SK-N-SH (cell line): Measurements from ENCODE around the gene G2E3. TPM values are rescaled to one million over a fixed set of nuclear protein-coding genes. Genes with fewer than 3 reads are reported as not detected.

Experiments used
- CTCF ChIA-PET: fragments of 300-600, 350-600 bp; formaldehyde crosslinking; extraction: SDS; loops from one replicate; lab custom pipeline; 2021; lab: Yijun Ruan, JAX
- POLR2A ChIA-PET: fragments of 350-600 bp; sonication (Branson Sonifier 250); formaldehyde crosslinking; extraction: SDS; loops from one replicate; lab custom pipeline; 2020; ENCODE audit warnings: antibody characterized with exemption, inconsistent platforms; lab: Yijun Ruan, JAX
- DNase-seq: peaks from one replicate; pipeline ENCODE4 v3.0.0; 2012
- H2AFZ ChIP-seq: fragments of 200-600 bp; sonication (generic); 2 replicates; pipeline ENCODE4 v1.8.1; 2016; ENCODE audit warnings: antibody characterized with exemption, mild to moderate bottlenecking, low read depth
- H3F3A ChIP-seq: fragments of 200-600 bp; sonication (generic); replicated peaks from 2 replicates; pipeline ENCODE3; 2016; ENCODE audit warnings: antibody characterized with exemption, mild to moderate bottlenecking; ENCODE audit not compliant: insufficient read depth
- H3K27ac ChIP-seq, 2 experiments: fragments of 200-500 bp in 1 of 2; fragments of 200-600 bp in 1 of 2; sonication (Bioruptor generic) in 1 of 2; sonication (generic), shearing (Covaris generic) in 1 of 2; 2 replicates each; pipeline versions ENCODE4 v1.5.1 to v1.6.1; 2014 to 2016; ENCODE audit warnings: low read depth in 2 of 2, inconsistent platforms in 1 of 2, low read length in 1 of 2, mild to moderate bottlenecking in 1 of 2, mixed read lengths in 1 of 2
- H3K27me3 ChIP-seq: fragments of 200-600 bp; sonication (generic), shearing (Covaris generic); 2 replicates; pipeline ENCODE4 v1.6.1; 2016; ENCODE audit warnings: mixed run types; ENCODE audit not compliant: insufficient read depth
- H3K36me3 ChIP-seq, 2 experiments: fragments of 200-500 bp in 1 of 2; fragments of 200-600 bp in 1 of 2; sonication (Bioruptor generic) in 1 of 2; sonication (generic) in 1 of 2; replicated peaks in 1 of 2; 2 replicates each; pipeline versions ENCODE3 to v1.5.1; 2014 to 2016; ENCODE audit warnings: low read length in 1 of 2, mild to moderate bottlenecking in 1 of 2; ENCODE audit not compliant: insufficient read depth in 2 of 2, control insufficient read depth in 1 of 2
- H3K4me1 ChIP-seq, 2 experiments: fragments of 200-500 bp in 1 of 2; fragments of 200-600 bp in 1 of 2; sonication (Bioruptor generic) in 1 of 2; sonication (generic), shearing (Covaris generic) in 1 of 2; 2 replicates each; pipeline versions ENCODE4 v1.5.1 to v1.6.1; 2014 to 2016; ENCODE audit warnings: low read depth in 1 of 2, low read length in 1 of 2, mixed run types in 1 of 2; ENCODE audit not compliant: insufficient read depth in 2 of 2, control insufficient read depth in 1 of 2
- H3K4me2 ChIP-seq: fragments of 200-600 bp; sonication (generic), shearing (Covaris generic); 2 replicates; pipeline ENCODE4 v1.6.1; 2017; ENCODE audit warnings: mixed run types
- H3K4me3 ChIP-seq, 2 experiments: fragments of 200-500 bp in 1 of 2; fragments of 200-600 bp in 1 of 2; sonication (Bioruptor generic) in 1 of 2; sonication (generic), shearing (Covaris generic) in 1 of 2; 2 replicates each; pipeline versions ENCODE4 v1.5.1 to v1.8.1; 2014 to 2016; ENCODE audit warnings: low read depth in 2 of 2, inconsistent platforms in 1 of 2, low read length in 1 of 2, mild to moderate bottlenecking in 1 of 2, mixed read lengths in 1 of 2, moderate library complexity in 1 of 2
- H3K79me2 ChIP-seq: fragments of 200-600 bp; sonication (generic); 2 replicates; pipeline ENCODE4 v1.8.1; 2017; ENCODE audit warnings: mild to moderate bottlenecking; ENCODE audit not compliant: insufficient read depth
- H3K9ac ChIP-seq: fragments of 200-600 bp; sonication (generic); 2 replicates; pipeline ENCODE4 v1.6.1; 2017; ENCODE audit warnings: mixed run types
- H3K9me2 ChIP-seq: fragments of 200-600 bp; sonication (generic); 2 replicates; pipeline ENCODE4 v1.6.1; 2017; ENCODE audit warnings: mixed run types
- H3K9me3 ChIP-seq: fragments of 200-600 bp; sonication (generic); 2 replicates; pipeline ENCODE4 v1.6.1; 2017; ENCODE audit warnings: mixed run types, mild to moderate bottlenecking, moderate library complexity
- H4K20me1 ChIP-seq: fragments of 200-600 bp; sonication (generic); 2 replicates; pipeline ENCODE4 v1.6.1; 2017; ENCODE audit warnings: mild to moderate bottlenecking, mixed run types; ENCODE audit not compliant: insufficient read depth
- ELF1 ChIP-seq: IDR thresholded peaks from 2 replicates; pipeline ENCODE4 v1.4.0; 2012
- FOSL2 ChIP-seq: IDR thresholded peaks from 2 replicates; pipeline ENCODE4 v1.4.0; 2012; ENCODE audit warnings: low read depth, mild to moderate bottlenecking, moderate library complexity, borderline replicate concordance
- FOXJ3 ChIP-seq: sonication (generic); formaldehyde crosslinking; IDR thresholded peaks from 2 replicates; pipeline ENCODE4 v1.5.1; 2020; ENCODE audit warnings: mild to moderate bottlenecking, missing genetic modification reagents
- GATA2 ChIP-seq: sonication (generic); formaldehyde crosslinking; IDR thresholded peaks from 2 replicates; pipeline ENCODE4 v1.5.0; 2020; ENCODE audit warnings: mild to moderate bottlenecking, missing genetic modification reagents
- IRF3 ChIP-seq: fragments of 150-350 bp; IDR thresholded peaks from 2 replicates; pipeline ENCODE4 v1.6.1; 2016; ENCODE audit warnings: mild to moderate bottlenecking, low read depth, low read length
- MEF2A ChIP-seq: IDR thresholded peaks from 2 replicates; pipeline ENCODE4 v1.4.0; 2012; ENCODE audit warnings: low read depth, borderline replicate concordance
- RCOR1 ChIP-seq: fragments of 150-350 bp; IDR thresholded peaks from 2 replicates; pipeline ENCODE4 v1.6.1; 2017; ENCODE audit warnings: antibody characterized with exemption, low read length
- RFX5 ChIP-seq: IDR thresholded peaks from 2 replicates; pipeline ENCODE4 v1.6.1; 2012; ENCODE audit warnings: mild to moderate bottlenecking, improper control_type of control experiment, low read length
- SIN3A ChIP-seq: IDR thresholded peaks from 2 replicates; pipeline ENCODE4 v1.6.1; 2012; ENCODE audit warnings: low read depth, mild to moderate bottlenecking, low read length, moderate library complexity, borderline replicate concordance
- SMC3 ChIP-seq: IDR thresholded peaks from 2 replicates; pipeline ENCODE4 v1.6.1; 2012; ENCODE audit warnings: low read depth, low read length, improper control_type of control experiment
- TAF1 ChIP-seq: IDR thresholded peaks from 2 replicates; pipeline ENCODE4 v1.6.1; 2012; ENCODE audit warnings: low read depth, mild to moderate bottlenecking, low read length, moderate library complexity, borderline replicate concordance
- TCF12 ChIP-seq: IDR thresholded peaks from 2 replicates; pipeline ENCODE4 v1.4.0; 2012
- TEAD4 ChIP-seq: IDR thresholded peaks from 2 replicates; pipeline ENCODE4 v1.4.0; 2012; ENCODE audit warnings: mild to moderate bottlenecking, borderline replicate concordance; ENCODE audit not compliant: insufficient read depth
- USF1 ChIP-seq: IDR thresholded peaks from 2 replicates; pipeline ENCODE4 v1.4.0; 2012; ENCODE audit warnings: low read depth, borderline replicate concordance
- YY1 ChIP-seq: IDR thresholded peaks from 2 replicates; pipeline ENCODE4 v1.4.0; 2012; ENCODE audit warnings: low read depth, mild to moderate bottlenecking
- ZBTB33 ChIP-seq: IDR thresholded peaks from 2 replicates; pipeline ENCODE4 v1.4.0; 2012; ENCODE audit warnings: low read depth, borderline replicate concordance
- WGBS: methylation state at CpG from one replicate; pipeline ENCODE4 v1.1.6; 2017; ENCODE audit warnings: low lambda C conversion rate; 5-methylcytosine and 5-hydroxymethylcytosine counted together
- polyA plus RNA-seq, 3 experiments: library from polyadenylated mRNA; depleted of rRNA; stranded (reverse); fragments of >200 nt; gene quantifications; 2 replicates each; pipeline ENCODE4 v1.2.3, GENCODE V29; 2012

G2E3 gene
- polyA plus RNA-seq, 1 of the 3 experiments (the other 2 are of a cell fraction): 2.9 TPM

- DNase-seq: no peak
- H3K9me2 ChIP-seq: no peaks in the 10 kb centered on the region
- peaks cover 53 to 55% of the 10 kb centered on the region in 2 experiments for H3K36me3 ChIP-seq
- H4K20me1 ChIP-seq: no peaks in the 10 kb centered on the region
- no peak overlapping the region for H3K4me2 ChIP-seq
- TF ChIP-seq TEAD4: no peak
- no peak for TF ChIP-seq GATA2 (CRISPR knock-in tag)
- TF ChIP-seq FOSL2: no peak
- no peak for TF ChIP-seq RCOR1
- no peak for TF ChIP-seq RFX5
- TF ChIP-seq ELF1: no peak
- no peak for TF ChIP-seq ZBTB33
- no peak for TF ChIP-seq TCF12
- no peak for TF ChIP-seq TAF1
- no peak for TF ChIP-seq SMC3
- TF ChIP-seq MEF2A: no peak
- TF ChIP-seq USF1: no peak
- TF ChIP-seq IRF3: no peak
- TF ChIP-seq FOXJ3: no peak
- no peak for TF ChIP-seq SIN3A
- TF ChIP-seq YY1: no peak
- peaks cover 26% of the 10 kb centered on the region for H3F3A ChIP-seq
- POLR2A ChIA-PET: no interaction called here
- CTCF ChIA-PET: no interaction called here
- no peaks in the 10 kb centered on the region for H3K9me3 ChIP-seq
- H3K4me1 ChIP-seq: peaks cover 8 to 11% of the 10 kb centered on the region in 2 experiments; a peak in 3 of 4 replicates
- no peak overlapping the region for H3K9ac ChIP-seq
- 100% methylated on average over 1 of the region's 1 CpG for WGBS
- no peaks in the 10 kb centered on the region for H3K27me3 ChIP-seq
- H3K27ac ChIP-seq: no peak overlapping the region
- no peak overlapping the region for H3K4me3 ChIP-seq
- H3K79me2 ChIP-seq: peaks cover 6% of the 10 kb centered on the region; the same call in 1 of the 2 replicates
- H2AFZ ChIP-seq: no peak overlapping the region
These were observed 48.3 kb downstream of the G2E3 start for GRCh38 chr14:30607156-30607780.
